Activated T-helper 17 cell treated with anti-CD3 and anti-CD28 coated beads, Interleukin-2, amount 50 U/mL, for 72 hours (primary cell): ENCODE results near the gene TMEM26. TPM values are rescaled to one million over a fixed set of nuclear protein-coding genes. Genes with fewer than 3 reads are reported as not detected.

Source experiments
- ATAC-seq: fragments of 150-1000 bp; cut with Tn5 transposase; replicated peaks from 2 replicates; pipeline ENCODE4 v1.10.0; 2021; ENCODE audit warnings: mild to moderate bottlenecking, moderate library complexity
- H3K27ac Mint-ChIP-seq: one replicate; pipeline ENCODE4 v1.8.0; 2022; ENCODE audit warnings: mixed read lengths
- H3K27me3 Mint-ChIP-seq: one replicate; pipeline ENCODE4 v1.8.0; 2022; ENCODE audit warnings: mixed read lengths
- H3K36me3 Mint-ChIP-seq: one replicate; pipeline ENCODE4 v1.8.0; 2022; ENCODE audit warnings: low read depth, mild to moderate bottlenecking, mixed read lengths
- H3K4me1 Mint-ChIP-seq: one replicate; pipeline ENCODE4 v1.8.0; 2022; ENCODE audit warnings: mixed read lengths
- H3K4me3 Mint-ChIP-seq: one replicate; pipeline ENCODE4 v1.8.0; 2022; ENCODE audit warnings: mild to moderate bottlenecking, mixed read lengths
- H3K9me3 Mint-ChIP-seq: one replicate; pipeline ENCODE4 v1.8.0; 2022; ENCODE audit warnings: mixed read lengths
- total RNA-seq, 2 donors: library from RNA; stranded (reverse); gene quantifications; one replicate each; pipeline ENCODE4 v1.2.3, GENCODE V29; 2022

TMEM26 gene
- total RNA-seq, result not detected

- H3K4me3 Mint-ChIP-seq, result peak within 1 kb of the TSS; percentile 39
- H3K4me1 Mint-ChIP-seq, result no peaks in the 10 kb centered on the region
- no peak for ATAC-seq
- no peaks in the 10 kb centered on the region for H3K9me3 Mint-ChIP-seq
- H3K27me3 Mint-ChIP-seq, result peaks cover 44% of the 10 kb centered on the region
- no peaks in the 10 kb centered on the region for H3K36me3 Mint-ChIP-seq
- no peak within 1 kb of the TSS for H3K27ac Mint-ChIP-seq
Observed at GRCh38 chr10:61452655-61453641, at the start of gene TMEM26. TMEM26 (minus strand) TSS chr10:61453381; CDS start chr10:61453081, 300 bp downstream.

- Mint-ChIP-seq H3K27ac (no peak overlapping the region), H3K4me3 (no peak overlapping the region), H3K4me1 (no peaks in the 10 kb centered on the region), H3K9me3 (no peaks in the 10 kb centered on the region), H3K27me3 (peaks cover 7% of the 10 kb centered on the region), H3K36me3 (no peaks in the 10 kb centered on the region)
- ATAC-seq, result no peak
Observed at GRCh38 chr10:61500460-61500859, 47.3 kb upstream of the TMEM26 start.

DNA sequence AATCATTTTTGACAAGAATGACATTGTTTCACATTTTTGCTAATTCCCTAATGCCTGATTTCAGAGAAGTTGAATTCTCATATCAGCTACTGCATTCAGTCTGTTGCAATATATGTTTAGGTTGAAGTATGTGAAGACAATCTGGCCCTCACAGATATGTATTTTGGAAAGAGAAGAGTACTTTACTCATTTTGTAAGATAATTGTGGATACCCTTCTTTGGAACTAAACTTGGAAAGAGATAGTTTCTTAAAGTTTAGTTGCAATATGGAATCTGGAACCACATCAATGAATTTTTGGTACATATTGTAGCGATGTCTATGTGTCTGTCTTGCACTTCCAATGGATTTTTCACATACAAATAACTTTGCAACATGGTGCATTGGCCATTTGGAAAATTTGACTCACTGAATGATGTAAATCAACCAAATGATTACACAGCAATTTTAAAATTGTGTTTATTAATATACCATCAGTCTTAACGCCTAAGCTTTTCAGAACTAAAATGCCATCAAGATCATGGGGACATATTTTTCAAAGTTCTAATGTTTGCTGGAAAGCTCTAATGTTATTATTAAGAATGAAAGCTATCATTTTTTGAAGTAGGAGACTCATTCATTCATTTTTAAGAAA, 39.3 kb upstream of the TMEM26 start:
- no peak overlapping the region for H3K4me3 Mint-ChIP-seq
- H3K36me3 Mint-ChIP-seq, result no peaks in the 10 kb centered on the region
- no peaks in the 10 kb centered on the region for H3K4me1 Mint-ChIP-seq
- no peak overlapping the region for H3K27ac Mint-ChIP-seq
- peaks cover 11% of the 10 kb centered on the region for H3K27me3 Mint-ChIP-seq
- H3K9me3 Mint-ChIP-seq, result peaks cover 4% of the 10 kb centered on the region
- ATAC-seq, result no peak

DNA sequence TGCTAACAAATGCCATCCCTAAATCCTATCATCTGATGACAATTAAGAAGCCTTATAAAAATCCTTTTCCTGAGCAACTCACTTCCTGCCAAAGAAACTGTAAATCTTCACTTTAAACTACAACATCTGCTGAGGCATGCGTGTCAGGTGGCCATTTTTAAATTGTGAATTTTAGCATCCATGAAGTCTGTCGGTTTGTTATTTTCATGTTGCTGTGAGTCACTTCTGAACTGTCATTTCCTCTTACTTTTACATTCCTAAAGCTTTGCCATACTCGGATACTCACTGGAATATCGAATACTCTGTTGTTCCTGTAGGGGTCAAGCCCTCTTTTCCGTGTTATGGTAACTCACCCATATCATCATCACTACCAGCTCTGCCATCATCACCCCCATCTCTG, 34.3 kb upstream of the TMEM26 start:
- Mint-ChIP-seq H3K36me3 (no peaks in the 10 kb centered on the region), H3K27ac (no peak overlapping the region), H3K4me1 (no peaks in the 10 kb centered on the region), H3K4me3 (no peak overlapping the region), H3K9me3 (peaks cover 4% of the 10 kb centered on the region), H3K27me3 (peaks cover 12% of the 10 kb centered on the region)
- no peak for ATAC-seq

- H3K9me3 Mint-ChIP-seq, result peaks cover 4% of the 10 kb centered on the region
- H3K27me3 Mint-ChIP-seq, result peaks cover 12% of the 10 kb centered on the region
- H3K36me3 Mint-ChIP-seq, result no peaks in the 10 kb centered on the region
- H3K4me3 Mint-ChIP-seq, result no peak overlapping the region
- no peak for ATAC-seq
- no peaks in the 10 kb centered on the region for H3K4me1 Mint-ChIP-seq
- no peak overlapping the region for H3K27ac Mint-ChIP-seq
Observed at GRCh38 chr10:61486738-61487396, 33.7 kb upstream of the TMEM26 start.

DNA sequence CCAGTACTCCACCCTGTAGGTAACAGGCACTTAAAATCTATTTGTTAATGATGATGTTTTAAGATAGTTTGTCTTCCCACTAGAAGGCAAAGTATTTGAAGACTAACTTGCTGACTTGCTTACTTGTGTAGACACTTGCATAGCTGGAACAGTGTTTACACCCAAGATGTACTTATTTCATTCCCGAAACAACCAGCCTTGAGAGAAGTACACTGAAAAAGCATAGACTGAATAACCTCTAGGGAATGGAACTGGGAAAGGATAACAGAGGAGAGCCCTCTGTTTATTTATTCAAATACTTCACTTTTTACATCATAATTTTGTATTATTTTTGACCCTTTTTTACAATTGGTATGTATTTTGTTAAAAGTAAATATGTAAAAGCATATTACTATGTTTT, 33.1 kb upstream of the TMEM26 start:
- Mint-ChIP-seq H3K9me3 (peaks cover 4% of the 10 kb centered on the region), H3K4me3 (no peak overlapping the region), H3K27ac (no peak overlapping the region), H3K4me1 (no peaks in the 10 kb centered on the region), H3K36me3 (no peaks in the 10 kb centered on the region), H3K27me3 (peaks cover 12% of the 10 kb centered on the region)
- no peak for ATAC-seq

GRCh38 chr10:61481597-61481996, 28.4 kb upstream of the TMEM26 start:
- no peaks in the 10 kb centered on the region for H3K36me3 Mint-ChIP-seq
- no peak overlapping the region for H3K27ac Mint-ChIP-seq
- no peaks in the 10 kb centered on the region for H3K4me1 Mint-ChIP-seq
- H3K4me3 Mint-ChIP-seq, result no peak overlapping the region
- peaks cover 11% of the 10 kb centered on the region for H3K27me3 Mint-ChIP-seq
- H3K9me3 Mint-ChIP-seq, result no peaks in the 10 kb centered on the region
- no peak for ATAC-seq

DNA sequence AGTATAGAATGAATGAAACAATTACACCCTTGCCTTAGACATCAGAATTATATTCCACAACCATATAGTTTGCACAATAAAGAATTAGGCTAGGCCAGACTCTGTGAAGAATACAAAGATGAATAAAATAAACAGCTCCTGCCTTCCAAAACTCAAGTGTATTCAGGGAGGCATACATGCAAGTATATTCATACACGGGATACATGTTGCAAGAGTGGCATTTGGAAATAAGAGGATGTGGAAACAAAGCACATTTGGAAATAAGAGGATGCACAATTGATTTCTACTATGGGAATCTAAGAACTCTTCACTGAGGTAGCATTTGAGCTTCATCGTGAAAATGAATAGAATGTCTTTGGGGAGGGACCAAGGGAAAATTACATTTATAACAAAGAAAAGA, 27.0 kb upstream of the TMEM26 start:
- Mint-ChIP-seq H3K27me3 (peaks cover 11% of the 10 kb centered on the region), H3K4me3 (no peak overlapping the region), H3K9me3 (no peaks in the 10 kb centered on the region), H3K27ac (no peak overlapping the region), H3K4me1 (no peaks in the 10 kb centered on the region), H3K36me3 (no peaks in the 10 kb centered on the region)
- no peak for ATAC-seq

- no peaks in the 10 kb centered on the region for H3K4me1 Mint-ChIP-seq
- no peak overlapping the region for H3K4me3 Mint-ChIP-seq
- no peaks in the 10 kb centered on the region for H3K36me3 Mint-ChIP-seq
- no peak overlapping the region for H3K27ac Mint-ChIP-seq
- H3K9me3 Mint-ChIP-seq, result no peaks in the 10 kb centered on the region
- H3K27me3 Mint-ChIP-seq, result peaks cover 11% of the 10 kb centered on the region
- no peak for ATAC-seq
Observed at GRCh38 chr10:61478621-61479312, 25.6 kb upstream of the TMEM26 start.

DNA sequence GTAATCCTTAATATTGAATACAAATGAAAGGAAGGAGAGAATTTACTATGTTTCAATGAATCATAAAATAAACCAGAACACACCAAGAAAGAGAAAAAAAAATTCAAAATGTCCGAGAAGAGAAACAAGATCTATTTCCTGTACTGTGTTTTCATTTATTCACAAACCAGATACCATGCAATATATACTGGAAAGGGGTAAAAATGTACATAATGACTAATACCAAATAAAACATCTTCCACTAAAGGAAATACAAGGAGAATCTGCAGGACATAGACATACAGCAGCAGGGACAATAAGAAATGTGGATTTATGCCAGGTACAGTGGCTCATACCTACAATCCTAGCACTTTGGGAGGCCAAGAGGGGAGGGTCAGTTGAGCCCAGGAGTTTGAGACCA, 24.3 kb upstream of the TMEM26 start:
- no peak overlapping the region for H3K4me3 Mint-ChIP-seq
- H3K9me3 Mint-ChIP-seq, result no peaks in the 10 kb centered on the region
- no peaks in the 10 kb centered on the region for H3K4me1 Mint-ChIP-seq
- H3K27me3 Mint-ChIP-seq, result peaks cover 5% of the 10 kb centered on the region
- no peak for ATAC-seq
- no peak overlapping the region for H3K27ac Mint-ChIP-seq
- H3K36me3 Mint-ChIP-seq, result no peaks in the 10 kb centered on the region

GRCh38 chr10:61476529-61476928, 23.3 kb upstream of the TMEM26 start:
- Mint-ChIP-seq H3K4me3 (no peak overlapping the region), H3K36me3 (no peaks in the 10 kb centered on the region), H3K9me3 (no peaks in the 10 kb centered on the region), H3K4me1 (no peaks in the 10 kb centered on the region), H3K27ac (no peak overlapping the region), H3K27me3 (peaks cover 5% of the 10 kb centered on the region)
- no peak for ATAC-seq

GRCh38 chr10:61475449-61475873, 22.3 kb upstream of the TMEM26 start:
- ATAC-seq, result no peak
- peaks cover 5% of the 10 kb centered on the region for H3K27me3 Mint-ChIP-seq
- H3K4me1 Mint-ChIP-seq, result no peaks in the 10 kb centered on the region
- no peak overlapping the region for H3K27ac Mint-ChIP-seq
- no peaks in the 10 kb centered on the region for H3K36me3 Mint-ChIP-seq
- no peak overlapping the region for H3K4me3 Mint-ChIP-seq
- no peaks in the 10 kb centered on the region for H3K9me3 Mint-ChIP-seq

- H3K4me1 Mint-ChIP-seq, result no peaks in the 10 kb centered on the region
- ATAC-seq, result no peak
- peaks cover under 1% of the 10 kb centered on the region for H3K27me3 Mint-ChIP-seq
- H3K27ac Mint-ChIP-seq, result no peak overlapping the region
- no peaks in the 10 kb centered on the region for H3K9me3 Mint-ChIP-seq
- H3K36me3 Mint-ChIP-seq, result no peaks in the 10 kb centered on the region
- no peak overlapping the region for H3K4me3 Mint-ChIP-seq
Observed at GRCh38 chr10:61472090-61472674, 19.0 kb upstream of the TMEM26 start.

GRCh38 chr10:61471491-61471890, 18.3 kb upstream of the TMEM26 start:
- Mint-ChIP-seq H3K36me3 (no peaks in the 10 kb centered on the region), H3K4me3 (no peak overlapping the region), H3K4me1 (no peaks in the 10 kb centered on the region), H3K27me3 (no peaks in the 10 kb centered on the region), H3K27ac (no peak overlapping the region), H3K9me3 (no peaks in the 10 kb centered on the region)
- no peak for ATAC-seq
